ENCODE measurements around the gene MTCH1. TPM values are rescaled to one million over a fixed set of nuclear protein-coding genes. Genes with fewer than 3 reads are reported as not detected.
A peak's percentile ranks its signal among the peaks of the same experiment; 100 is the strongest.

The MTCH1 gene
- total and polyA plus RNA-seq, 10 of the 15 experiments (the other 5 are each of a cell fraction or from before 2014, with no cell fraction given): 7.2 to 128 (median 85.2) TPM

GRCh38 chr6:37004044-37004980 lies 18.3 kb upstream of the MTCH1 start (continued):
- TF ChIP-seq EZH2 (IDR thresholded peaks at IDR 0.05; ENCODE audit: borderline replicate concordance, control insufficient read depth, low read depth, low read length) (no peak), BHLHE40 (IDR thresholded peaks at IDR 0.05; ENCODE audit: borderline replicate concordance in 1 of 2, low read depth in 2 of 2, low read length in 1 of 2) (peak; percentile 18 to 55; a peak in 2 of 4 replicates), EED (IDR thresholded peaks at IDR 0.05; ENCODE audit: low read depth) (peak; percentile 24; the same call in 1 of the 2 replicates), RCOR1 (conservative IDR thresholded peaks at IDR 0.05; ENCODE audit: low read depth, low read length) (no peak), ATF7 (IDR thresholded peaks at IDR 0.05; ENCODE audit: low read depth) (peak; percentile 64), SMC3 (IDR thresholded peaks at IDR 0.05; ENCODE audit: borderline replicate concordance, low read length) (0 out of 2 replicates have a peak, but pooled peaks have one; percentile 20), SMARCA5 (IDR thresholded peaks at IDR 0.05) (peak; percentile 70), PAX5 (IDR thresholded peaks at IDR 0.05; ENCODE audit: borderline replicate concordance, low read depth, low read length) (peak; percentile 74; the same call in 1 of the 2 replicates), ZNF207 (IDR thresholded peaks at IDR 0.05; ENCODE audit: borderline replicate concordance) (no peak), ESRRA (IDR thresholded peaks at IDR 0.05; ENCODE audit: low read length) (no peak), PRDM15 (CRISPR knock-in tag; IDR thresholded peaks at IDR 0.05) (no peak), E2F4 (IDR thresholded peaks at IDR 0.05; ENCODE audit: low read depth, low read length) (no peak), IKZF2 (IDR thresholded peaks at IDR 0.05) (peak in 1 of 2 experiments; percentile 31; a peak in 1 of 4 replicates), SMAD5 (IDR thresholded peaks at IDR 0.05; ENCODE audit: low read depth) (no peak), SRF (IDR thresholded peaks at IDR 0.05; ENCODE audit: low read depth in 2 of 2, low read length in 2 of 2) (no peak), ELK1 (IDR thresholded peaks at IDR 0.05; ENCODE audit: low read depth, low read length) (no peak), NR2F1 (conservative IDR thresholded peaks at IDR 0.05) (no peak; the same call in 1 of the 2 replicates), POLR2AphosphoS5 (IDR thresholded peaks at IDR 0.05; ENCODE audit: low read length) (no peak), RELA (IDR thresholded peaks at IDR 0.05; ENCODE audit: borderline replicate concordance, partially characterized antibody) (no peak)
- TF ChIP-seq, protein P1, sequence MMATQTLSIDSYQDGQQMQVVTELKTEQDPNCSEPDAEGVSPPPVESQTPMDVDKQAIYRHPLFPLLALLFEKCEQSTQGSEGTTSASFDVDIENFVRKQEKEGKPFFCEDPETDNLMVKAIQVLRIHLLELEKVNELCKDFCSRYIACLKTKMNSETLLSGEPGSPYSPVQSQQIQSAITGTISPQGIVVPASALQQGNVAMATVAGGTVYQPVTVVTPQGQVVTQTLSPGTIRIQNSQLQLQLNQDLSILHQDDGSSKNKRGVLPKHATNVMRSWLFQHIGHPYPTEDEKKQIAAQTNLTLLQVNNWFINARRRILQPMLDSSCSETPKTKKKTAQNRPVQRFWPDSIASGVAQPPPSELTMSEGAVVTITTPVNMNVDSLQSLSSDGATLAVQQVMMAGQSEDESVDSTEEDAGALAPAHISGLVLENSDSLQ (IDR thresholded peaks at IDR 0.05): no peak
